HUDEP-2 (cell line): ENCODE measurements around the gene ENOX1.
A peak's percentile ranks its signal among the peaks of the same experiment; 100 is the strongest.

Experiments used
- DNase-seq, 76 experiments: peaks; one replicate each; lab custom pipeline; 2025; ENCODE audit not compliant: unreplicated experiment in 76 of 76; lab: John Stamatoyannopoulos, UW

Gene ENOX1

DNA sequence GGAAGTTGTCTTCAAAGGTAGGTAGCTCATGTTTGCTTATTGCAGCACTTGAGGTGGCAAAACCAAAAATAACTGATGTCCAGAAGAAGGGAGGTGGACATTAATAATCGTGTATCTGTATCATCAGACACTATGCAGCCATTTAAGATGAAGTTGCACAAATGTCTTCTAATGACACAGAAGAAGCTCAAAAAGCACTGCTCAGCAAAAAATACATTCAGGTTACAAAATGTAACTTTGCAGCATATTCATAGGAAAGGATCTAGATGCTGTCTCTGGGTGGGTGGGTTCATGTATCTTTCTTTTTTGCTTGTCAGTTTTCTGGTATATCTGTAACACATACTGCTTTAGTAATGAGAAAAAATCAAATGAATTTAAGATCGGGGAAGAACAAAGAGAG is 515.6 kb downstream of the ENOX1 start:
- no peak for DNase-seq

- no peak for DNase-seq
Measured at GRCh38 chr13:43270130-43270830, 516.5 kb downstream of the ENOX1 start.

DNA sequence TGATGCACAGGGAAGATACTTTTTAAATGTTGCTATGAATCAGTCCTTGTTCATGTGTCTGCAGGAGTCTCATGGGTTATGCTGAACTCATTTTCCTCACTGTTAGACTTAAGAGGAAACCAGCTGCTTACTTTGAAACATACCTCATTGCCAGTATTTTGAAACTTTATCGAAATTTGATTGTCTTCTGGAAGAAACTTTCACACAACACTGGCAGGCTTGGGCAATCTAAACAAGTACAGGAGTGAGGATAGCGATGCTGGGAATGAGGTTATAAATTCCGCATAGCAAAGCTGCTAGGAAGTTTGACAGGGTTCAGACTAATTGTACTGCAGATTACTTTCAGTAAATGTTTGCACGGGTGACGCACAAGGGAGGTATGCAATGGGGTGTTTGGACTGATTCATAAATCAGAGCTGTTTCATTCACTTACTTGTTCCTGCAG is 517.7 kb downstream of the ENOX1 start:
- DNase-seq = no peak

GRCh38 chr13:43268632-43269031 is 518.1 kb downstream of the ENOX1 start:
- no peak for DNase-seq

DNA sequence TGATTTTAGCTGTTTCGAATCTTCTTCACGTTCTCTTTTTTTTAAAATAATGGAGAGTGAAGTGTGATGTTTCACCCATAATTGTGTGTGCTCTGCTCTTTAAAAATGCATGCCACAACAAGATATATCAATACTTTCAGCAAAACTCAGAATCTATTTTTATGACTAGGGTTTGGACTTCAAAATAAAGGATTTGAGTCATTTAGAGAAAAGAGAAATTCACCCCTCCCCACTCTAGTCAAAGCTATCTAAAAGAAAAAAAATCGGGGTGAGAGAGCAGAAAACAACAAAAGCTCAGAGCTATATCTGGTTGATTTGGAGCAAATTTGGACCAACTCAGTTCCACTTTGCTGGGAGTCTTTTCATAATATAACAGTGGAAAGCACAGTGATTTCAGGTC is 518.9 kb downstream of the ENOX1 start:
- no peak for DNase-seq

DNA sequence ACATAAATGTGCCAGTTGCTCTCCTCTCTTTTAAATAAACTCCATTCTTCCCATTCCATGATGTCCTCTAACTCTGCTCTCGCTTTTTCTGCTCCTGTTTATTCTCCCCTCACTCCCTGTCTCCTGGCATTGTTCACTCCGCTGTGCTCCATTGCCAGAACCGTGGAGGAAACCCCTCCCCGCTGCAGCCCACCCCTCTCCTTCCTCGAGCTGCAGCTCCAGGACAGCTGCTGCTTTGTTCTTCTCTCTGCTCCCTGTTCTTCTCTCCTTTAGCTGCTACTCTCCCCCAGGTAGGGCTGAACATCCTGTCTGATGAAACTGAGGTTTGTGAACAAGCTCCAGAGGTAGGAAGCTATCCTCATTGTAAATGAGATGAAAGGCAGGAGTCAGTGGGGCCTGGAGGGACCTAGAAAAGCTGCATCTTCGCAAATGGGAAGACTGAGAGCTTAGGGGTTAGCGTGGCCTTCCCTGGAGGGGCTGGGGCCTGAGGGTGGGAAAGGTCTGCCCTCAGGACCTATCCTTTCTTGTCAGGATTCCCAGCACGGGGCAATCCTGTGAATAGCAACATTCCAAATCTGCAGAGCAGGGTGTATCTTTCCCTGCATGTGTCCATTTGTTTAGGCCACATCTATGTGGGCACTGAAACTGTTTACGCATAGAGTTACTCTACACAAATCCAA is 519.7 kb downstream of the ENOX1 start:
- DNase-seq = no peak

DNA sequence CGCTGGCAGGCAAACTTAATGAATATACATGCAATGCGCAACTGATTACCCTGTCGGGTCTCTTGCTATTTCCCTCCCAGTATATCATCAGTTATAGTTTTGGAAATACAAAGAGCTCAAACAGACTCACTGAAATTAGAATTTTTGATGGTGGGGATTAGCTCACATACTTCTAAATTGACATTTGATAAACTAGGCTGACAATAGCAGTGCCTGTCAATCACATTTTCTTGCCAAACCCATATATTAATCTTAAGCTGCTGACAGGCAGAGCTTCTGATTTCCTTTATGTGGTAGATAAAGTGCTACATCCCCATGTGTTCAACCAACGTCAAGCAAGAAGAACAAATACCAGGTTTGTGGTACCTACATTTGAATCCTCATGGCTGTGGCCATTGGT is 521.7 kb downstream of the ENOX1 start:
- no peak for DNase-seq

GRCh38 chr13:43264458-43264857 is 522.3 kb downstream of the ENOX1 start:
- DNase-seq = no peak

GRCh38 chr13:43263047-43263446 is 523.7 kb downstream of the ENOX1 start:
- DNase-seq = no peak

GRCh38 chr13:43260999-43261398 is 525.8 kb downstream of the ENOX1 start:
- DNase-seq = no peak

DNA sequence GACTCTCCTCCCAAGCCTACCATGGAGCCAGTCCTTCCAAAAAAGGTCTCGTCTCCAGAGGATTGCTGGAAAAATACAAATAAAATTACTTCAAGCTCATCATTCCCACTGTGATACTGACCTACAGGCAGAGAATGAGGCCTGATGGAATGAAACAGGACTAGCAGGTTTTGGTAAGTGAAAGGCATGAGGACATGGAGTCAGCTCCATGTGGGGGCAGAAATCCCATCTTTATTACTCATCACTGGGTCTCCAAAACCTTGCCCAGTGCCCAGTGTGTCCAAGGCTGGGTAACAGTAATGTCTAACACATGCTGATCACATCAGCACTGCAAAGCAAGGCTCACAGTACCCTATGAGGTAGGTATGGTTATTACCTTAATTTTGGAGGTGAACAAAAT is 528.0 kb downstream of the ENOX1 start:
- no peak for DNase-seq

- no peak for DNase-seq
Measured at GRCh38 chr13:43257765-43258164, 529.0 kb downstream of the ENOX1 start.

GRCh38 chr13:43251961-43252360 is 534.8 kb downstream of the ENOX1 start:
- no peak for DNase-seq

DNA sequence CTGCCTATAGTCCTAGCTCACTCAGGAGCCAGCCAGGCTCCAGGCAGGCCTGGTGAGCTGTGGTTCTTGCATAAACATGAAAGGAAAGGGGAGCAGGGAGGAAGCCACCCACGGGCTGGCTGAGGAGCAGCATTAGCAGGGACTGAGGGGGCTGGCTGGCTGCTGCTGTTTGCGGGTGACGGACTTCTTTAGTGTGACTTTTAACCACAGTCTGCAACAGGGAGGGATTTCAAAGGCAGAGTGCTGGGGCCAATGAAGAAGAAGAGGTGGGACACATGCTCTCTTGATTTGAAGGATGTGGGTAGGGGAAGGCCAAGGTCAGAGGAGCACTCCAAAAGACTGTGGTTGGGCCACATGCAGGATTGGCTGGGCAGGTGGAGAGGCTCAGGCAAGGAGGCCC is 540.4 kb downstream of the ENOX1 start:
- DNase-seq = no peak

DNA sequence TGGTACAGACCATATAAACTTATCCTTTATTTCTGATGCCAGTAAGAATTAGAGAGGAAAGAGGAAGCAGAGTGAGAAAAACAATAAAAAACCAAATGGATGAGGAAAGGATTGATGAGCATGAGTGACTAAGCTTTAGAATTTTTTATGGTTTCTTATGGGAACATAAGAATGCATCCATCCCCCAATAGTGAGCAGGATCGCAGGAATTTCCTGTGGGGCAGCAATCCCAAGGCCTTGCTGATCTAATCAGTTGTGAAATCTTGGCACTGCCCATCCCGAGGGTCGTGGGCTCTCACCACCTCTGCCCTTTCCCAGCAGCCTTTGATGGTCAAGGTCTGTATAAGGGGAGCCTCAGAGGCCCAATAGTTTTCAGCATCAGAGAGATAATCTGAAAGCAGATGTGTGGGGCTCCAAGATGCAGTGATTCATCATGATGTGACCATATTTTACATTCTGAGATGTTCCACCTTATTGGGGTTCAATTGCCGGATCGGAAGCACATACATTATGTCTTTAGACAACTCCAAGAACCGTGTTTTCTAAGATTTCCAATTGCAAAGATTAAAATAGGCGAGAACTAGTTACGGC is 541.3 kb downstream of the ENOX1 start:
- DNase-seq = no peak

DNA sequence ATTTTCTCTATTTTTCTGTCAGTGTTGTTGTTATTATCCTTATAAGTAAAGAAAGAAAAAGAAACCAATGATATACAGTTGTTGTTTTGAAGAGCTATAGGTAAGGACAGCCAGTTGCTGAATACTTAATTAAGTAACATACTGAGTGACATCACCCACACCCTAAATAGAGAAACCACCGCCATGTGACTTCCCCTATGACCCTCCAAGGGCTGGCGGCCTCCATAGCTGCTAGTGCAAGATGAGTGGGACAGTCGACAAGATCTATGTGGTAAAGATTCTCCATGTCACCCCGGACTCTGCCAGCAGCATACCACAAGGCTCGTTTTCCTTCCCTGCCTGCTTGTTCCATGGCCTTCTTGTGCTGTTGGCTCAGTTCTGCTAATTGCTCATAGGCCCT is 542.3 kb downstream of the ENOX1 start:
- DNase-seq = no peak

DNA sequence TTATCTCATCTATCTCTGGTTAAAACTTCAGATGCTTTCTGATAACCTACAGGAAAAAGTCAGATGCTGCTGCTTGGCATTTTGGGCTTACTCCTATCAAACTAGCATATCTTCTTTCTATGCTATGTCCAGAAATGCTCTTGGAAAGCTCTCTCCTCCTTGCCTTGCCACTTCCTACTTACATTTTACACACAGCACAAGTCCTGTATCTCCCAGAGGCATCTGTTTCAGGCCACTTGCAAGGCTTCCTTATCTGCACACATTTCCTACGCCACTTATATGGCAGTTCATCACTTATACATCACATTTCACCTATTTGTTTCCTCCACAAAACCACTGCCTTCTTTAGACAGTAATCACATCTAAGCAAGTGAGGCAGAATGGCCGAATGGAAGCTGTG is 543.1 kb downstream of the ENOX1 start:
- DNase-seq = peak in 1 of 76 experiments; percentile 1

- DNase-seq = no peak
Measured at GRCh38 chr13:43242040-43242439, 544.7 kb downstream of the ENOX1 start.

- no peak for DNase-seq
Measured at GRCh38 chr13:43240278-43240677, 546.5 kb downstream of the ENOX1 start.

GRCh38 chr13:43239275-43239840 is 547.4 kb downstream of the ENOX1 start:
- DNase-seq = no peak

GRCh38 chr13:43238341-43239083 is 548.3 kb downstream of the ENOX1 start:
- no peak for DNase-seq
